Diencephalon (tissue), 1 donor: ENCODE measurements around the gene ATXN7. TPM values are rescaled to one million over a fixed set of nuclear protein-coding genes. Genes with fewer than 3 reads are reported as not detected.

ENCODE experiments used
- small RNA-seq: library from RNA; depleted of rRNA; stranded (forward); fragments of <200 nt; gene quantifications from one replicate; pipeline ENCODE3, GENCODE V24; 2014
- total RNA-seq: library from RNA; depleted of rRNA; stranded (reverse); fragments of >200 nt; gene quantifications from one replicate; pipeline ENCODE4 v1.2.3, GENCODE V29; 2014

Gene ATXN7, protein sequence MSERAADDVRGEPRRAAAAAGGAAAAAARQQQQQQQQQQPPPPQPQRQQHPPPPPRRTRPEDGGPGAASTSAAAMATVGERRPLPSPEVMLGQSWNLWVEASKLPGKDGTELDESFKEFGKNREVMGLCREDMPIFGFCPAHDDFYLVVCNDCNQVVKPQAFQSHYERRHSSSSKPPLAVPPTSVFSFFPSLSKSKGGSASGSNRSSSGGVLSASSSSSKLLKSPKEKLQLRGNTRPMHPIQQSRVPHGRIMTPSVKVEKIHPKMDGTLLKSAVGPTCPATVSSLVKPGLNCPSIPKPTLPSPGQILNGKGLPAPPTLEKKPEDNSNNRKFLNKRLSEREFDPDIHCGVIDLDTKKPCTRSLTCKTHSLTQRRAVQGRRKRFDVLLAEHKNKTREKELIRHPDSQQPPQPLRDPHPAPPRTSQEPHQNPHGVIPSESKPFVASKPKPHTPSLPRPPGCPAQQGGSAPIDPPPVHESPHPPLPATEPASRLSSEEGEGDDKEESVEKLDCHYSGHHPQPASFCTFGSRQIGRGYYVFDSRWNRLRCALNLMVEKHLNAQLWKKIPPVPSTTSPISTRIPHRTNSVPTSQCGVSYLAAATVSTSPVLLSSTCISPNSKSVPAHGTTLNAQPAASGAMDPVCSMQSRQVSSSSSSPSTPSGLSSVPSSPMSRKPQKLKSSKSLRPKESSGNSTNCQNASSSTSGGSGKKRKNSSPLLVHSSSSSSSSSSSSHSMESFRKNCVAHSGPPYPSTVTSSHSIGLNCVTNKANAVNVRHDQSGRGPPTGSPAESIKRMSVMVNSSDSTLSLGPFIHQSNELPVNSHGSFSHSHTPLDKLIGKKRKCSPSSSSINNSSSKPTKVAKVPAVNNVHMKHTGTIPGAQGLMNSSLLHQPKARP
- total RNA-seq: 12.2 TPM

DNA sequence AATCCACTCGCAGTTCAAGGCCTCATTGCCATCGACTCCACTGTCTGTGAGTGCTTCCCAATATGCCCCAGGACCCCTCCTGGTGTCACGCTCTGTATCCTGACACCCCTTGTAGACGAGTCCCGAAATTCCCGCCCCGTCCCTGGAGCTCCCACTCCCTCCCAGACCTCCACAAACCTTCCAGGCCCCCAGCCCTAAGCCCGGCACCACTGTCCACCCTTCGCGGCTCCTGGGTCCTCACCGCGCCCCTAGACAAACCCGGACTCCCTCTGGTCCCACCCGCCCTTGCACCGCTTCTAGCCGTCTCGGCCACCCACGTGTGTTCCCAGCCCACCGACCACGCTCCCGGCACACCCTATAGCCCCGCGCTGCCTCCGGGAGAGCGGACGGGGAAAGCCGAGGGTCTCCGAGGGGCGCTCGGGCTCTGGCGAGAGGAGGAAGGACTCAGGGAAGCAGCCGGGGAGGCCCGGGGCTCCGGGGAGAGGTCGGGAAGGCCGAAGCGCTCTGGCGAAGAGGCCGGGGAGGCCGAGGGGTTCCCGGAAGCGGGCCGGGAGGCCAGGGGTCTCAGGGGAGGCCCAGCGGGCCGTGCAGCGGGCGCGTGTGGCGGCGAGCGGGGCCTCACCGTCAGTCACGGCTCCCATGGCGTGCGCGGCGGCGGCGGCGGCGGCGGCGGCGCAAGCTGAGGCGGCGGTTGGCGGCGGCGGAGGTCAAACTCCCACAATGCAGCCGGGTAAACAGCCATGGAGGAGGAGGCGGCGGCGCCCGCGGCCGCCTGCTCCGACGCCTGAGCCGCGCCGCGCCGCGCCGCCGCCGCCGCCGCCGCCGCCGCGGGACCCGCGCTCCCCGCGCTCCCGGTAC is at the start of gene ATXN7, which contains the start of gene THOC7:
TSS of gene ATXN7 (plus strand) at position 718 of the 858 bp plus-strand sequence. CDS start 48,732 bp downstream, outside the sequence.
TSS of gene THOC7 (minus strand) at position 656 of the 858 bp plus-strand sequence. CDS start at position 641, 15 bp downstream.

DNA sequence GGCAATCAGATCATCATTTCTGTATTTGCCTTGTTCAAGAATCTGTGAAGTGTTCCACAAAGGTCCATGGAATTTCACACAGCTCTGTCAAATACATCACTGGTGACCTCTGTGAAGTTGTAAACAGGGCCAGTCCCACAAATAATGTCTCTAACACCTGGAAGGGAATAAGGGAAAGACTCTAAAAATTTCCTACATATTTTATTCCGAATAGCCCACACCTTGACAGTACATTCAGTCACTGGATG is 44.6 kb upstream of the ATXN7 start, which contains the start of gene C3orf49:
TSS of gene C3orf49 (plus strand) at position 149 of the 248 bp plus-strand sequence. CDS start 173 bp downstream, outside the sequence.

DNA sequence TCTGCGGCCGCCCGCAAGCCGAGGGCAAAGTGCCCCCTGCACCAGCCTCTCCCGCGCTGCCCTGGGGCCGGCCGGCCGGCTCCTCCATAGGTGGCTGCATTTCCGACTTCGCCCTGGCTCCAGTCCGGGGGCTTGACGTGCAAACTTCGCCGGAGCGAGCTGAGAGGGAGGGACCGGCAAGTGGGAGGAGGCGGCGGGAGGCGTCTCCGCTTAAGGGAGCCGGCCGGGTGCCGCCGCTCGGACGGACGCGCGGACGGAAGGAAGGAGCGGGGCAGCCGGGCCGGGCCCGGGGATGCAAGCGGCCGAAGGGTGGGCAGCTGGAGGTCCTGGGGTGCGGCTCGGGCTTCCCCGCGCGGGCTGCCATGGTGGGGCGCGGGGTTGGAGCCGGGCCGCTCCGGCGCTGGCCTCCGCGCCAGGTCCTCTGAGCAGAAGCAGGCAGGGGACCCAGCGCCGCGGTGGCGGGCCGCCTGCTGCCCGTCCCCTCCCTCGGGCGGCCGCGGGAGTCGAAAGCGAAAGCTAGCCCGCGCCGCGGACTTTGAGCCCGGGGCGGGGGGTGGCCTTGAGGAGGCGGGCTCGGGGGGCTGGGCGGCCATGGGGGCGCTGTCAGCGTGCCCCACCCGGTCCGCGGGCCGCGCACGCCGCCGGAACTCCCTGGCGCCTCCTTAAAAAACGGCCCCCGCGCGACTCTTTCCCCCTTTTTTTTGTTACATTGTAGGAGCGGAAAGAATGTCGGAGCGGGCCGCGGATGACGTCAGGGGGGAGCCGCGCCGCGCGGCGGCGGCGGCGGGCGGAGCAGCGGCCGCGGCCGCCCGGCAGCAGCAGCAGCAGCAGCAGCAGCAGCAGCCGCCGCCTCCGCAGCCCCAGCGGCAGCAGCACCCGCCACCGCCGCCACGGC is 48.5 kb downstream of the ATXN7 start, which contains the start of gene SCAANT1:
TSS of gene SCAANT1 (minus strand) at position 511 of the 895 bp plus-strand sequence.

DNA sequence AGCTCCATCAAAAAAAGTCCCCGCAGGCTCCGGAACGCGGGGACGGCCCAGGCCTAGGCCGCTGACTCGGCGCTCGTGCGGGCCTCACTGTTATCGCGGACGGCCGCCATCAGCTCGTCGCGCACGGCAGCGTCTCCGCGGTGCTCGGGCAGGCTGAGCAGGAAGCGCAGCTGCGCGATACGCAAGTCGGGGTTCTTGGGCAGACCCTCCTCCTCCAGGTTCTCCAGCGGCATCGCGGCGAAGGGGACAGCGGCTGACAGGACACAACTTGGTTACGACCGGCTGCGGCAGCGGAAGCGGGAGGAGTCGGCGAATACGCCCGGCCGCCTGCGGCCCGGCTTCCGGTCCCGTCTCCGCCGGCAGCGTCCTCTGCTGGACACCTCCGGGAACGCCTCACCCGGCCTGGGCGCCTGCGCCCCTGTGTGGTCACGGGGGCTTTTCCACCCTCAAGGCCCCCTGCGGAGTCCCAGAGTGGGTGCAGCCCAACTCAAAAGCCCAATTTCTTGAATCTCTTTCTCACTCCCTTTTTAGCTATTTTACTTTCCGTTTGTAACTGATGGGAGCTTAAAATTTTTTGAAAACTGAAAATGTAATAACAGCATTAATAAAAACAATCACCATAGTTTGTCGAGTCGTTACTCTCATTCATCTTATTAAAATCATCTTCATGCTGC is 159.7 kb downstream of the ATXN7 start, which contains the start of gene PSMD6:
TSS of gene PSMD6 (minus strand) at position 308 of the 674 bp plus-strand sequence. CDS start at position 233, 75 bp downstream.

Small RNA genes within 50 kb of the gene (small RNA-seq; reads per million reads assigned to genes)
- not detected for gene SCAANT1

Other genes with a start within 250 kb of the ATXN7 start
- gene SNTN, start 211.2 kb upstream of the ATXN7 start, total RNA-seq: 2.3 TPM
- gene C3orf49, start 44.6 kb upstream of the ATXN7 start, total RNA-seq: not detected
- 43.4 TPM for gene THOC7, start 62 bp upstream of the ATXN7 start, total RNA-seq
- gene SCAANT1, start 48.5 kb downstream of the ATXN7 start, total RNA-seq: not detected
- gene PSMD6, start 159.6 kb downstream of the ATXN7 start, total RNA-seq: 64.8 TPM